GM21367 (cell line): ENCODE measurements around the gene ERAS.
"Not testable (repeated sequence)": the region's sequence is repeated elsewhere in the genome, so short reads cannot be mapped to it uniquely, and the experiment has no call there.

Source experiments
- ATAC-seq: cut with Tn5 transposase; IDR thresholded peaks from one replicate; pipeline ENCODE4 v1.9.1; 2021; ENCODE audit not compliant: unreplicated experiment

Gene ERAS

DNA sequence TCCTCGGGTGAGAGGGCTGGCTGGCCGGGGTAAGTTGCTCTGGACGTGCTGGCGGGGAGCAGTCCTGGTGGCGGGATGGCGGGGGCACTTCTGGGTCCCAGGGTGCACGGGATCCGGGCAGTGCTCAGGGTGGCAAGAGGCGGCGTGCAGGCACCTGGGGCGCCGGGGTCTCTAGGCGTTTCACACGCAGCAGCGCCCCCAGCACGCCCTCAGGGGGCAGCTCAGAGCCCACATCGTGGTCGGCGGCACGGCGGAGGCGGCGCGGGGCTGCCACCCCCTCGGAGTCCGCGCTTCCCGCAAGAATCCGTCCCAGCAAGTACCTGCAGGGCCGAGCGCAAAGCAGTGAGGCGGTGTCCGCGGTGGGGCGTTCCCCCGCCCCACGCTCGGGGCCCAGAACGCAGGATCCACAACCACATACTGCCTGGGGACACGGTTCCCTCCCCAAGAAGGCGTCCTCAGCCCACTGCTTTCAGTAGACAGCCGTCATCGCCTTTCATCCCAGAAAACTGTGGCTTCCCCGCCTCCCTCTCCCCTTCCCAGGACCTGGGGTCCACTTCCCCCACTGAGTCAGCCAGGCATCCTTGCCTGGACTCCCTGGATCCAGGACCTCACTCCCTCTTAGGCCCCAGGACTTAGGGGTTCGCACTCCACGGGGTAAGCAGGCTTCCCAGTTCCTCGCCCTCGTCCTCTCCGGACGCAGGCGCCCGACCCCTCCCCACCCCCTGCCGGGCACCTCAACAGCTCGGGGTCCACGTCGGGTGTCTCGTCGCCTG, 5.0 kb downstream of the ERAS start:
- no peak for ATAC-seq

- no peak for ATAC-seq
Measured at GRCh38 chrX:48831909-48832291, 5.6 kb downstream of the ERAS start.

GRCh38 chrX:48833542-48834138, 7.3 kb downstream of the ERAS start:
- no peak for ATAC-seq

- no peak for ATAC-seq
Measured at GRCh38 chrX:48834383-48834709, 8.0 kb downstream of the ERAS start.

DNA sequence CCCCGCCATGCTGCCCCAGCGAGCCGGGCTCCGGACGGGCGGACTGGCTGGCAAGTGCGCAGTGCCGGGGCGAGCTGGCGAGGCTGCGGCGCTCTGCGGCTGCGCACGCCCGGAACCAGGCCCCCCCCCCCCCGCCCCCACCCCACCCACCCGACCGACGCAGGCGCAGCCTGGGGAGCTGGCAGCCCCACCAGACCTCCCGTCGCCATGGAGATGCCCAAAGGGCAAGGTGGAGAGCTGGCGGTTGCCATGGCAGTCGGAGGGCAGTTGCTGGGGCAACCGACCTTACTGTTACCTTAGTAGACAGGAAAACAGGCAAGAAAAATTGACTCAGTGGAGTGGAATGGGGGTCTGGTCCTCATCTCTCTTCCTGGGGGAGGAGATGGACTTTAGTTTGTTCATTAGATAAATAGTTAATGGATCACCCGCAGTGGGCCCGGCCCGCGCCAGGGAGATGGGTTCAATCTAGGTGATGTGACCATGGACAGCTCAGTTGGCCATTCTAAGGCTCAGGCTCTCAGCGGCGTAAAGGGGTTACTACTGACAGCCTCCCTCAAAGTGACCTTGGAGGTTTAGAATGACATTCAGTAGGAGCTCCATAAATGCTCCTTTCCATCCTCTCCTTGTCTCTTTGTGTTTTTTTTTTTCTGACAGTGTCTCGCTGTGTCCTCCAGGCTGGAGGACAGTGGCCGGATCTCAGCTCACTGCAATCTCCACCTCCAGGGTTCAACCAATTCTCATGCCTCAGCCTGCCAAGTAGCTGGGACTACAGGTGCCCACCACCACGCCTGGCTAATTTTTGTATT, 9.4 kb downstream of the ERAS start, which contains the start of gene PCSK1N:
TSS of gene PCSK1N (minus strand) at position 87 of the 806 bp plus-strand sequence. CDS start at position 9, 78 bp downstream.
- no peak for ATAC-seq

DNA sequence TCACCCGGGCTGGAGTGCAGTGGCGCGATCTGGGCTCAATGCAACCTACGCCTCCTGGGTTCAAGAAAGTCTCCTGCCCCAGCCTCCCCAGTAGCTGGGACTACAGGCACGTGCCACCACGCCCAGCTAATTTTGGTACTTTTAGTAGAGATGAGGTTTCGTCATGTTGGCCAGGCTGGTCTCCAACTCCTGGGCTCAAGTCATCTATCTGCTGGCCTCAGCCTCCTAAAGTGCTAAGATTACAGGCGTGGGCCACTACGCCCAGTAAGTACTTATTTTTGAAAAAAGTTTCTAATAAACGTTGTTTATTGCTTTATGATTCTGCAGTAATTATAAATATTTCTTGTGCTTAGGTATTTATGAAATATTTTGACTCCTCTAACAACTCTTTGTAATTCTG, 13.4 kb downstream of the ERAS start:
- ATAC-seq, result no peak

DNA sequence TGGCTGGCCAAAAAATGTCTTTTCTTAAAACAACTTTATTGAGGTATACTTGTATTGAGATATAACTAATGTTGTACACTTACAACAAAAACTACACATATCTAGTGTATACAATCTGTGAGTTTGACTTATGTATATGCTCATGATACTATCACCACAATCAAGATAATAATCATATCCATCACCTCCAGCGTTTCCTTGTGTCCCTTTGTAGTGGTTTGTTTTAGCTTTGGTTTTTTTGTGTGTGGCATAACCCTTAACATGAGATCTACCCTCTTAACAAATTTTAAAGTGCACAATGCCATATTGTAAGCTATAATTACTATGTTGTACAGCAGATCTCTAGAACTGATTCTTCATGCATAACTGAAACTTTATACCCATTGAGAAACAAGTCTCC, 22.5 kb downstream of the ERAS start:
- no peak for ATAC-seq

GRCh38 chrX:48852857-48853256, 26.5 kb downstream of the ERAS start:
- ATAC-seq, result no peak

GRCh38 chrX:48853494-48853893, 27.2 kb downstream of the ERAS start:
- ATAC-seq, result not testable (repeated sequence)

GRCh38 chrX:48854121-48854804, 27.9 kb downstream of the ERAS start:
- ATAC-seq, result not testable (repeated sequence)

GRCh38 chrX:48854898-48855297, 28.6 kb downstream of the ERAS start:
- ATAC-seq, result no peak

GRCh38 chrX:48864210-48864609, 37.9 kb downstream of the ERAS start:
- no peak for ATAC-seq

DNA sequence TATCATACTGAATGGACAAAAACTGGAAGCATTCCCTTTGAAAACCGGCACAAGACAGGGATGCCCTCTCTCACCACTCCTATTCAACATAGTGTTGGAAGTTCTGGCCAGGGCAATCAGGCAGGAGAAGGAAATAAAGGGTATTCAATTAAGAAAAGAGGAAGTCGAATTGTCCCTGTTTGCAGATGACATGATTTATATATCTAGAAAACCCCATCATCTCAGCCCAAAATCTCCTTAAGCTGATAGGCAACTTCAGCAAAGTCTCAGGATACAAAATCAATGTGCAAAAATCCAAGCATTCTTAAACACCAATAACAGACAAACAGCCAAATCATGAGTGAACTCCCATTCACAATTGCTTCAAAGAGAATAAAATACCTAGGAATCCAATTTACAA, 45.7 kb downstream of the ERAS start:
- ATAC-seq, result not testable (repeated sequence)

- ATAC-seq, result not testable (repeated sequence)
Measured at GRCh38 chrX:48876944-48877343, 50.6 kb downstream of the ERAS start.
